K562 (cell line): ENCODE results near the gene MARCHF3. TPM values are rescaled to one million over a fixed set of nuclear protein-coding genes. Genes with fewer than 3 reads are reported as not detected.

ENCODE experiments used
- ARHGAP35 ChIP-seq: fragments of 450-650 bp; IDR thresholded peaks from 2 replicates; pipeline ENCODE4 v1.6.1; 2018; ENCODE audit not compliant: partially characterized antibody
- CBX8 ChIP-seq: fragments of 200-600 bp; sonication (generic); IDR thresholded peaks from 2 replicates; pipeline ENCODE4 v1.6.1; 2012; ENCODE audit warnings: borderline replicate concordance, mixed run types, low read depth, mild to moderate bottlenecking, moderate library complexity, mixed read lengths, low read length, control low read depth, inconsistent platforms; ENCODE audit not compliant: poor library complexity, severe bottlenecking; ENCODE audit errors: extremely low read depth
- DACH1 ChIP-seq: fragments of 450-650 bp; IDR thresholded peaks from 2 replicates; pipeline ENCODE4 v1.6.1; 2018; ENCODE audit not compliant: partially characterized antibody
- DLX4 ChIP-seq: fragments of 250-450 bp; sonication (Bioruptor Pico); IDR thresholded peaks from 2 replicates; pipeline ENCODE4 v1.6.1; 2021; ENCODE audit warnings: mild to moderate bottlenecking
- ETV6 ChIP-seq, 3 experiments: fragments of 150-350 bp in 1 of 3; sonication (generic) in 1 of 3; formaldehyde crosslinking in 1 of 3; IDR thresholded peaks; 2 replicates each; pipeline versions ENCODE4 v1.6.1 to v1.8.0; 2014 to 2022; ENCODE audit warnings: borderline replicate concordance in 2 of 3, low read depth in 2 of 3, antibody characterized with exemption in 1 of 3, low read length in 1 of 3, mild to moderate bottlenecking in 1 of 3, missing genetic modification reagents in 1 of 3
- KLF16 ChIP-seq: IDR thresholded peaks from 2 replicates; pipeline ENCODE4 v1.6.1; 2016; ENCODE audit warnings: antibody characterized with exemption
- MEIS2 ChIP-seq: fragments of 450-650 bp; IDR thresholded peaks from 2 replicates; pipeline ENCODE4 v1.6.1; 2014; ENCODE audit warnings: mild to moderate bottlenecking; ENCODE audit not compliant: partially characterized antibody
- NR2F6 ChIP-seq: fragments of 450-650 bp; formaldehyde crosslinking; IDR thresholded peaks from 2 replicates; pipeline ENCODE4 v1.4.0; 2020; ENCODE audit warnings: mild to moderate bottlenecking
- PHF21A ChIP-seq: fragments of 450-650 bp; IDR thresholded peaks from 2 replicates; pipeline ENCODE4 v1.6.1; 2017; ENCODE audit warnings: low read depth, borderline replicate concordance
- POLR3A ChIP-seq: IDR thresholded peaks from 2 replicates; pipeline ENCODE4 v1.6.1; 2011; ENCODE audit warnings: borderline replicate concordance, mild to moderate bottlenecking, moderate library complexity; ENCODE audit not compliant: insufficient read length, insufficient read depth; ENCODE audit errors: extremely low read depth
- RAD51 ChIP-seq: fragments of 450-650 bp; IDR thresholded peaks from 2 replicates; pipeline ENCODE4 v1.7.1; 2016; ENCODE audit warnings: low read depth, mild to moderate bottlenecking, borderline replicate concordance
- TCFL5 ChIP-seq: fragments of 250-450 bp; sonication (Bioruptor Pico); conservative IDR thresholded peaks from 2 replicates; pipeline ENCODE4 v1.6.1; 2021; ENCODE audit warnings: mild to moderate bottlenecking, moderate library complexity, matching md5 sums
- TOE1 ChIP-seq, 2 experiments: fragments of 450-650 bp in 1 of 2; sonication (generic) in 1 of 2; formaldehyde crosslinking in 1 of 2; IDR thresholded peaks; 2 replicates each; pipeline versions ENCODE4 v1.7.1 to v1.8.0; 2016 to 2022; ENCODE audit warnings: borderline replicate concordance in 2 of 2, mild to moderate bottlenecking in 2 of 2, antibody characterized with exemption in 1 of 2, inconsistent platforms in 1 of 2, low read depth in 1 of 2, missing genetic modification reagents in 1 of 2, moderate library complexity in 1 of 2
- ZNF140 ChIP-seq: fragments of 250-450 bp; sonication (Bioruptor Pico); IDR thresholded peaks from 2 replicates; pipeline ENCODE4 v1.8.0; 2021; ENCODE audit warnings: moderate library complexity, mild to moderate bottlenecking, inconsistent platforms
- ZNF407 ChIP-seq: fragments of 450-650 bp; IDR thresholded peaks from 2 replicates; pipeline ENCODE4 v1.6.1; 2016; ENCODE audit warnings: low read depth
- ZNF79 ChIP-seq: fragments of 250-450 bp; sonication (Bioruptor Pico); IDR thresholded peaks from 2 replicates; pipeline ENCODE4 v1.4.0; 2020; ENCODE audit warnings: low read depth, mild to moderate bottlenecking, moderate library complexity
- polyA plus RNA-seq, 8 experiments: library from polyadenylated mRNA; depleted of rRNA in 4 of 8; stranded (reverse) in 5 of 8; unstranded in 3 of 8; fragments of >200 nt; fragmentation: Nextera tagmentation in 2 of 8; fragmentation: Illumina TruSeq in 1 of 8; extraction: Ambion mirVana in 2 of 8; extraction: Trizol in 1 of 8; gene quantifications; 2 replicates each; pipeline versions ENCODE4 v1.2.1 to v1.2.3, GENCODE V29; 2011 to 2014; ENCODE audit warnings: inconsistent platforms in 1 of 8, missing spikeins in 1 of 8
- total RNA-seq, 7 experiments: library from RNA; depleted of rRNA in 6 of 7; stranded (reverse); fragments of >200 nt in 6 of 7; fragmentation: Illumina TruSeq in 2 of 7; extraction: Trizol in 2 of 7; gene quantifications; 2 replicates each; pipeline versions ENCODE4 v1.2.1 to v1.2.3, GENCODE V29; 2011 to 2021; ENCODE audit warnings: low replicate concordance in 1 of 7
- TF ChIP-seq, protein P1 (sequence below): fragments of 250-450 bp; sonication (Bioruptor Pico); IDR thresholded peaks from 2 replicates; pipeline ENCODE4 v1.4.0; 2020; ENCODE audit warnings: mild to moderate bottlenecking, moderate library complexity

The MARCHF3 gene
- total and polyA plus RNA-seq, 9 of the 15 experiments (the other 6 are each of a cell fraction or from before 2014, with no cell fraction given) = 5.6 to 37.4 (median 16.5) TPM

- TF ChIP-seq ZNF407 (no peak), DACH1 (no peak), RAD51 (peak; percentile 15; the same call in 1 of the 2 replicates), NR2F6 (CRISPR knock-in tag) (no peak), ARHGAP35 (no peak), TCFL5 (no peak), POLR3A (no peak), ZNF140 (no peak), PHF21A (no peak), ZNF79 (no peak), TOE1 (IDR thresholded peaks at IDR 0.05; ENCODE audit: borderline replicate concordance) (no peak), TOE1 (CRISPR knock-in tag; IDR thresholded peaks at IDR 0.05; ENCODE audit: borderline replicate concordance, low read depth) (no peak), CBX8 (no peak), DLX4 (CRISPR knock-in tag) (no peak), MEIS2 (no peak), ETV6 (IDR thresholded peaks at IDR 0.05; ENCODE audit: borderline replicate concordance in 1 of 2, low read depth in 2 of 2, low read length in 1 of 2) (no peak), ETV6 (CRISPR knock-in tag; IDR thresholded peaks at IDR 0.05; ENCODE audit: borderline replicate concordance) (no peak), KLF16 (no peak)
- TF ChIP-seq, protein P1, sequence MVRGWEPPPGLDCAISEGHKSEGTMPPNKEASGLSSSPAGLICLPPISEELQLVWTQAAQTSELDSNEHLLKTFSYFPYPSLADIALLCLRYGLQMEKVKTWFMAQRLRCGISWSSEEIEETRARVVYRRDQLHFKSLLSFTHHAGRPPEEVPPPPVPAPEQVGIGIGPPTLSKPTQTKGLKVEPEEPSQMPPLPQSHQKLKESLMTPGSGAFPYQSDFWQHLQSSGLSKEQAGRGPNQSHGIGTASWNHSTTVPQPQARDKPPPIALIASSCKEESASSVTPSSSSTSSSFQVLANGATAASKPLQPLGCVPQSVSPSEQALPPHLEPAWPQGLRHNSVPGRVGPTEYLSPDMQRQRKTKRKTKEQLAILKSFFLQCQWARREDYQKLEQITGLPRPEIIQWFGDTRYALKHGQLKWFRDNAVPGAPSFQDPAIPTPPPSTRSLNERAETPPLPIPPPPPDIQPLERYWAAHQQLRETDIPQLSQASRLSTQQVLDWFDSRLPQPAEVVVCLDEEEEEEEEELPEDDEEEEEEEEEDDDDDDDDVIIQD (CRISPR knock-in tag) = no peak
These were observed 32.1 kb downstream of the MARCHF3 start (continued) for GRCh38 chr5:126998201-126998631.
